H1 (cell line): ENCODE data around the gene SPDYE2B. TPM values are rescaled to one million over a fixed set of nuclear protein-coding genes. Genes with fewer than 3 reads are reported as not detected.
"Not testable (repeated sequence)": the region's sequence is repeated elsewhere in the genome, so short reads cannot be mapped to it uniquely, and the experiment has no call there.

Experiments
- CTCF ChIA-PET: fragments of 300-600 bp; sonication (Branson Sonifier 250); formaldehyde crosslinking; loops from one replicate; lab custom pipeline; 2021; ENCODE audit not compliant: partially characterized antibody; lab: Charles Lee
- POLR2A ChIA-PET: fragments of 300-600 bp; sonication (Branson Sonifier 250); formaldehyde crosslinking; loops from one replicate; lab custom pipeline; 2021; ENCODE audit warnings: inconsistent platforms; ENCODE audit not compliant: partially characterized antibody; lab: Charles Lee
- DNase-seq, 2 experiments: peaks; one replicate each; pipeline versions ENCODE4 v3.0.0 to v3.0.0-alpha.2; 2010 to 2022; ENCODE audit warnings: low spot score in 2 of 2, low read depth in 1 of 2, mixed read lengths in 1 of 2
- FAIRE-seq: peaks from 2 replicates; lab custom pipeline; 2011; peaks lifted over from hg19 to GRCh38; lab: Jason Lieb, UNC
- H2AFZ ChIP-seq: 2 replicates; pipeline ENCODE4 v1.8.1; 2012; ENCODE audit warnings: low read length, inconsistent platforms
- H2AK5ac ChIP-seq: 2 replicates; pipeline ENCODE4 v1.6.1; 2013; ENCODE audit warnings: low read depth, low read length
- H2BK120ac ChIP-seq: replicated peaks from 2 replicates; pipeline ENCODE3; 2013; ENCODE audit warnings: low read depth, low read length, inconsistent platforms
- H2BK12ac ChIP-seq: 2 replicates; pipeline ENCODE4 v1.6.1; 2013; ENCODE audit warnings: low read depth, low read length
- H2BK15ac ChIP-seq: 2 replicates; pipeline ENCODE4 v1.6.1; 2013; ENCODE audit warnings: low read length
- H2BK20ac ChIP-seq: 2 replicates; pipeline ENCODE4 v1.6.1; 2013; ENCODE audit warnings: low read length
- H2BK5ac ChIP-seq: 2 replicates; pipeline ENCODE4 v1.6.1; 2013; ENCODE audit warnings: low read depth, low read length
- H3K14ac ChIP-seq: 2 replicates; pipeline ENCODE4 v1.6.1; 2013; ENCODE audit warnings: inconsistent platforms; ENCODE audit not compliant: insufficient read length
- H3K18ac ChIP-seq: 2 replicates; pipeline ENCODE4 v1.6.1; 2013; ENCODE audit warnings: low read length; ENCODE audit errors: extremely low read depth
- H3K23ac ChIP-seq: 2 replicates; pipeline ENCODE4 v1.6.1; 2013; ENCODE audit warnings: inconsistent platforms; ENCODE audit not compliant: insufficient read length
- H3K23me2 ChIP-seq: 2 replicates; pipeline ENCODE4 v1.6.1; 2013; ENCODE audit warnings: low read depth, low read length
- H3K27ac ChIP-seq: 2 replicates; pipeline ENCODE4 v1.6.1; 2011; ENCODE audit warnings: low read depth, low read length, inconsistent platforms
- H3K27me3 ChIP-seq, 4 experiments: replicated peaks in 1 of 4; 1 replicate in 1 of 4; 2 replicates in 3 of 4; pipeline versions ENCODE4 v1.6.1 to v1.8.1; 2011 to 2013; ENCODE audit warnings: low read length in 3 of 4, mild to moderate bottlenecking in 3 of 4, inconsistent platforms in 2 of 4, mixed read lengths in 2 of 4, moderate library complexity in 1 of 4; ENCODE audit not compliant: control insufficient read depth in 3 of 4, insufficient read depth in 3 of 4; ENCODE audit errors: extremely low read depth in 1 of 4
- H3K36me3 ChIP-seq, 4 experiments: 2 replicates each; pipeline versions ENCODE4 v1.6.1 to v1.8.1; 2011 to 2013; ENCODE audit warnings: mild to moderate bottlenecking in 4 of 4, low read length in 3 of 4, moderate library complexity in 2 of 4, control low read depth in 1 of 4, inconsistent platforms in 1 of 4; ENCODE audit not compliant: insufficient read depth in 4 of 4, control insufficient read depth in 2 of 4
- H3K4ac ChIP-seq: replicated peaks from 2 replicates; pipeline ENCODE3; 2013; ENCODE audit warnings: low read length, low read depth, mixed read lengths, inconsistent platforms; ENCODE audit not compliant: insufficient read length
- H3K4me1 ChIP-seq, 4 experiments: replicated peaks in 1 of 4; 1 replicate in 1 of 4; 2 replicates in 3 of 4; pipeline versions ENCODE4 v1.6.1 to v1.8.1; 2011 to 2013; ENCODE audit warnings: low read length in 3 of 4, inconsistent platforms in 2 of 4, mixed read lengths in 1 of 4; ENCODE audit not compliant: insufficient read depth in 4 of 4, control insufficient read depth in 3 of 4
- H3K4me2 ChIP-seq, 2 experiments: 2 replicates each; pipeline versions ENCODE4 v1.6.1 to v1.8.1; 2011 to 2013; ENCODE audit warnings: low read depth in 2 of 2, low read length in 2 of 2, control low read depth in 1 of 2, inconsistent platforms in 1 of 2, mild to moderate bottlenecking in 1 of 2; ENCODE audit not compliant: insufficient read depth in 1 of 2
- H3K4me3 ChIP-seq, 4 experiments: fragments of 200-600, 300-600 bp in 1 of 4; sonication (generic), shearing (Covaris generic), sonication (Bioruptor Twin) in 1 of 4; 2 replicates each; pipeline versions ENCODE4 v1.5.1 to v1.8.1; 2011 to 2016; ENCODE audit warnings: low read length in 4 of 4, low read depth in 3 of 4, control low read depth in 2 of 4, inconsistent platforms in 2 of 4, mild to moderate bottlenecking in 2 of 4, mixed read lengths in 1 of 4, moderate library complexity in 1 of 4; ENCODE audit not compliant: insufficient read depth in 2 of 4; ENCODE audit errors: extremely low read depth in 1 of 4
- H3K56ac ChIP-seq: replicated peaks from 2 replicates; pipeline ENCODE3; 2013; ENCODE audit warnings: low read depth, mild to moderate bottlenecking, mixed read lengths, low read length, inconsistent platforms; ENCODE audit not compliant: insufficient read length
- H3K79me1 ChIP-seq: 2 replicates; pipeline ENCODE4 v1.6.1; 2013; ENCODE audit warnings: low read depth, low read length, control low read depth
- H3K79me2 ChIP-seq, 2 experiments: 2 replicates each; pipeline versions ENCODE4 v1.6.1 to v1.8.1; 2012 to 2013; ENCODE audit warnings: low read length in 2 of 2, mild to moderate bottlenecking in 2 of 2, inconsistent platforms in 1 of 2; ENCODE audit not compliant: insufficient read depth in 2 of 2, control insufficient read depth in 1 of 2
- H3K9ac ChIP-seq, 4 experiments: replicated peaks in 1 of 4; 1 replicate in 1 of 4; 2 replicates in 3 of 4; pipeline versions ENCODE4 v1.6.1 to v1.8.1; 2011 to 2013; ENCODE audit warnings: low read depth in 3 of 4, low read length in 3 of 4, control low read depth in 2 of 4, mild to moderate bottlenecking in 2 of 4, moderate library complexity in 2 of 4, inconsistent platforms in 1 of 4; ENCODE audit errors: extremely low read depth in 1 of 4
- H3K9me3 ChIP-seq, 2 experiments: 2 replicates each; pipeline versions ENCODE4 v1.6.1 to v1.8.1; 2012 to 2013; ENCODE audit warnings: mild to moderate bottlenecking in 2 of 2, moderate library complexity in 2 of 2, control low read depth in 1 of 2, inconsistent platforms in 1 of 2, low read depth in 1 of 2, low read length in 1 of 2, mixed read lengths in 1 of 2; ENCODE audit not compliant: insufficient read depth in 2 of 2
- H4K20me1 ChIP-seq, 2 experiments: replicated peaks in 1 of 2; 2 replicates each; pipeline versions ENCODE3 to v1.8.1; 2011 to 2013; ENCODE audit warnings: inconsistent platforms in 2 of 2, low read length in 2 of 2, mild to moderate bottlenecking in 1 of 2; ENCODE audit not compliant: insufficient read depth in 2 of 2, control insufficient read depth in 1 of 2
- H4K5ac ChIP-seq: 2 replicates; pipeline ENCODE4 v1.6.1; 2013; ENCODE audit warnings: low read length, low read depth, mixed read lengths, inconsistent platforms; ENCODE audit not compliant: insufficient read length
- H4K8ac ChIP-seq: 2 replicates; pipeline ENCODE4 v1.8.0; 2013; ENCODE audit warnings: mild to moderate bottlenecking, moderate library complexity, low read length, inconsistent platforms; ENCODE audit not compliant: insufficient read depth; ENCODE audit errors: extremely low read depth
- H4K91ac ChIP-seq: replicated peaks from 2 replicates; pipeline ENCODE3; 2013; ENCODE audit warnings: low read length, mixed read lengths, inconsistent platforms; ENCODE audit not compliant: insufficient read length
- WGBS, 2 experiments: shearing (Covaris generic) in 1 of 2; methylation state at CpG; one replicate each; pipeline versions ENCODE4 v1.1.6 to v1.1.7; 2013 to 2015; ENCODE audit warnings: low lambda C conversion rate in 2 of 2, mixed read lengths in 2 of 2, inconsistent platforms in 1 of 2, low coverage in 1 of 2, missing lambda C conversion rate in 1 of 2; ENCODE audit not compliant: insufficient replicate concordance in 2 of 2, insufficient coverage in 1 of 2, insufficient read length in 1 of 2; ENCODE audit errors: extremely low coverage in 1 of 2, missing lambda C conversion rate in 1 of 2; 5-methylcytosine and 5-hydroxymethylcytosine counted together
- polyA plus RNA-seq, 7 experiments: library from polyadenylated mRNA; depleted of rRNA in 3 of 7; stranded (reverse) in 5 of 7; unstranded in 2 of 7; fragments of >200 nt in 5 of 7; fragments of 200-250 nt in 2 of 7; gene quantifications; 1 replicate in 5 of 7; 2 replicates in 1 of 7; 4 replicates in 1 of 7; pipeline versions ENCODE4 v1.2.1 to v1.2.3, GENCODE V29; 2011 to 2013; ENCODE audit warnings: missing spikeins in 2 of 7, mixed read lengths in 2 of 7
- total RNA-seq: library from RNA; stranded (reverse); fragmentation: NEBNext Ultra II Directional; extraction: Animal tissue kit (Norgen Biotek cat#: 25700); gene quantifications from 2 replicates; pipeline ENCODE4 v1.2.1, GENCODE V29; 2021

SPDYE2B gene
- total and polyA plus RNA-seq, 2 of the 8 experiments (the other 6 are each of a cell fraction or from before 2014, with no cell fraction given), result not detected

- H4K20me1 ChIP-seq, H3K27ac ChIP-seq, H4K91ac ChIP-seq, H2BK15ac ChIP-seq, H2AFZ ChIP-seq, H2BK20ac ChIP-seq, H2BK12ac ChIP-seq, DNase-seq, FAIRE-seq, H3K27me3 ChIP-seq, H2BK5ac ChIP-seq, H2BK120ac ChIP-seq, H3K9ac ChIP-seq, POLR2A ChIA-PET, H3K23ac ChIP-seq, H3K36me3 ChIP-seq, H3K23me2 ChIP-seq, H3K14ac ChIP-seq, H3K4me2 ChIP-seq, H3K79me1 ChIP-seq, H2AK5ac ChIP-seq, H3K79me2 ChIP-seq, H3K4me1 ChIP-seq, H3K9me3 ChIP-seq, H3K4me3 ChIP-seq, H3K56ac ChIP-seq, H4K5ac ChIP-seq, H4K8ac ChIP-seq, H3K18ac ChIP-seq, H3K4ac ChIP-seq: not testable (repeated sequence)
- CTCF ChIA-PET, result interaction anchor here (0.6 kb wide), 1 partner anchor 683 kb away, joined by 4 read pairs; no protein-coding TSS in a partner anchor
- WGBS, 2 experiments, result no CpG with 5 or more reads among the region's 63 CpGs
Observed at GRCh38 chr7:102671166-102671955, 21.2 kb downstream of the SPDYE2B start, which contains the start of gene POLR2J2. Gene POLR2J2 (minus strand): TSS chr7:102671663. CDS start chr7:102671601, 62 bp downstream.

- H4K20me1 ChIP-seq, H4K8ac ChIP-seq, H4K91ac ChIP-seq, H2AFZ ChIP-seq, H3K18ac ChIP-seq, H2BK12ac ChIP-seq, H3K56ac ChIP-seq, H2BK120ac ChIP-seq, H3K4me1 ChIP-seq, H2BK15ac ChIP-seq, H3K14ac ChIP-seq, H3K4me2 ChIP-seq, H3K27ac ChIP-seq, H3K4ac ChIP-seq, FAIRE-seq, H3K79me1 ChIP-seq, H3K36me3 ChIP-seq, POLR2A ChIA-PET, DNase-seq, H4K5ac ChIP-seq, H3K4me3 ChIP-seq, H3K79me2 ChIP-seq, H3K23ac ChIP-seq, H2BK5ac ChIP-seq, H3K9me3 ChIP-seq, H3K9ac ChIP-seq, H2BK20ac ChIP-seq, H3K23me2 ChIP-seq, H3K27me3 ChIP-seq, H2AK5ac ChIP-seq: not testable (repeated sequence)
- WGBS, 2 experiments, result no CpG with 5 or more reads among the region's 9 CpGs
- CTCF ChIA-PET, result interaction anchor here (0.6 kb wide), 1 partner anchor 682 kb away, joined by 4 read pairs; no protein-coding TSS in a partner anchor
Observed at GRCh38 chr7:102671956-102672307, 21.8 kb downstream of the SPDYE2B start.
